Stimulated activated CD8-positive, alpha-beta memory T cell treated with anti-CD3 and anti-CD28 coated beads, Interleukin-4, amount 100 ng/mL, for 1 hour (primary cell): Measurements from ENCODE around the gene LRRFIP2.

Experiments
- DNase-seq, 2 donors: peaks; one replicate each; pipeline ENCODE4 v3.0.0-alpha.2; 2020; ENCODE audit warnings: low read depth in 2 of 2, low spot score in 1 of 2

LRRFIP2 gene

DNA sequence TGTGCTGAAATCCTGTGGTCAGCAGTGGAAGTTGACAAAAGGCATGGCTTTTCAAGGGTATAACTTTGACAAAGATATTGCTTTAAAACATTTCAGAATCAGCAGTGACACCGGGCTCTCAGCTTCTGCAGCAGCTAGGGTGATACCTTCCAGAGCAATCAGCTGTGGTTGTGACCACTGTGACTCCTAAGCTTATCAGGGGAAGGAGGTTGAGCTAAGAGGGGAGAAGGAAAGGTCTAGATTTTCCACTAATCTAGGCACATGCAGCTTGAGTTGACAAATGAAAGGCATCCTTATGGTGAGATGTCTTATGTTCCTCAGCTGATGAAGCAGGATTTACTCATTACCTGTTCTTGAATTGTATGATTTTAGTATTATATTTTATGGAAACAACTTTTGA lies 16.3 kb upstream of the LRRFIP2 start:
- no peak for DNase-seq

GRCh38 chr3:37189109-37189508 lies 14.7 kb upstream of the LRRFIP2 start:
- no peak for DNase-seq

GRCh38 chr3:37183976-37184375 lies 9.6 kb upstream of the LRRFIP2 start:
- DNase-seq = no peak

GRCh38 chr3:37183375-37183831 lies 9.0 kb upstream of the LRRFIP2 start:
- no peak for DNase-seq

DNA sequence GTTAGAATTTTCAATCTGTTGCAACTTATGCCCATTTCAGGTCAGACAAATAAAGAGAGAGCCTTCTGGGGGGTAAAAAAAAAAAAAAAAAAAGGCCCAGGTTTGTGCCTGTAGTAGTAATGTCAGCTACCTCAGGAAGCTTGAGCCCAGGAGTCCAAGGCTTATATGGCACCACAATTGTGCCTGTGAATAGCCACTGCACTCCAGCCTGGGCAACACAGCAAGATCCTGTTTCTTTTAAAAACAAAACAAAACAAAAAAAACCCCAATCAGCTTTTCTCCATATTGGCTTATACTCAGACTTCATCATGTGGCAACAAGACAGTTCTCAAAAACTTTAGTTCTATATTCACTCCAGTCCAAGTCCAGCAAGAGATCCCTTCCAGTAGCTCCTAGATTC lies 8.4 kb upstream of the LRRFIP2 start:
- DNase-seq = no peak

GRCh38 chr3:37181756-37182155 lies 7.4 kb upstream of the LRRFIP2 start:
- DNase-seq = no peak

GRCh38 chr3:37179144-37179967 lies 5.0 kb upstream of the LRRFIP2 start:
- DNase-seq = no peak

- no peak for DNase-seq
These were observed 576 bp downstream of the LRRFIP2 start for GRCh38 chr3:37173806-37174205.

GRCh38 chr3:37171144-37171543 lies 3.2 kb downstream of the LRRFIP2 start:
- no peak for DNase-seq

DNA sequence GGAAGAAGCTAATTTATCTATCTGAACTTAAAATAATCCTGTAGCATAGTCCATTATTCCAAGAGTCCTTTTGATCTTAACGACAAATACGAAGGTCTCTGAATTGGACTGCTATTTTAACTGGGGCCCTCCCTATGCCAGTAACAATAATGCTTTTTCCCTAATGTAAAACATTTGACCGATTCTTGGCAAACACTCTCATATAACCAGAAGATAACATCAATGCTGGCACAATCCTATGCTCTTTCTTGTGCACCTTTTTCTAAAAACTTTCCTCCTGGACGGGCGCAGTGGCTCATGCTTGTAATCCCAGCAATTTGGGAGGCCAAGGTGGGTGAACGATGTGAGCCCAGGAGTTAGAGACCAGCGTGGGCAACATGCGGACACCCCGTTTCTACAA lies 3.9 kb downstream of the LRRFIP2 start:
- no peak for DNase-seq

DNA sequence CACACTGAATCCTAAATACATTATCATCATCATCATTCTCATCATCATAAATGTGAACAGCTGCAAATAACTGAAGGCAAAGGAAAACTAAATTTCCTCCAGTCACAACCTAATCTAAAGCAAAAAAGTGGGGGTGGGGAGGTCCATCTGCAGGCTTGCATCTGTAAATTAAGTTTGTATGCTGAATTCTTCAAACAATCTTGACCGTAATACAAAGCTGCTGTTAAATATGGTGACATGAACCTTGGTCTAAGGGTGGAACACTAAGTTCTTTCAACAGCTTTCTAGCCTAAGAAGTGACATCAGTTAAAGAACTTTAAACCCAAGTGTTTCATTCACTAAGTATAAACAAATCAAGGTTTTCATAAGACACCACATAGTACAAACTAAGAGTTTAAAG lies 4.3 kb downstream of the LRRFIP2 start:
- no peak for DNase-seq

GRCh38 chr3:37168896-37169295 lies 5.5 kb downstream of the LRRFIP2 start:
- DNase-seq = no peak

DNA sequence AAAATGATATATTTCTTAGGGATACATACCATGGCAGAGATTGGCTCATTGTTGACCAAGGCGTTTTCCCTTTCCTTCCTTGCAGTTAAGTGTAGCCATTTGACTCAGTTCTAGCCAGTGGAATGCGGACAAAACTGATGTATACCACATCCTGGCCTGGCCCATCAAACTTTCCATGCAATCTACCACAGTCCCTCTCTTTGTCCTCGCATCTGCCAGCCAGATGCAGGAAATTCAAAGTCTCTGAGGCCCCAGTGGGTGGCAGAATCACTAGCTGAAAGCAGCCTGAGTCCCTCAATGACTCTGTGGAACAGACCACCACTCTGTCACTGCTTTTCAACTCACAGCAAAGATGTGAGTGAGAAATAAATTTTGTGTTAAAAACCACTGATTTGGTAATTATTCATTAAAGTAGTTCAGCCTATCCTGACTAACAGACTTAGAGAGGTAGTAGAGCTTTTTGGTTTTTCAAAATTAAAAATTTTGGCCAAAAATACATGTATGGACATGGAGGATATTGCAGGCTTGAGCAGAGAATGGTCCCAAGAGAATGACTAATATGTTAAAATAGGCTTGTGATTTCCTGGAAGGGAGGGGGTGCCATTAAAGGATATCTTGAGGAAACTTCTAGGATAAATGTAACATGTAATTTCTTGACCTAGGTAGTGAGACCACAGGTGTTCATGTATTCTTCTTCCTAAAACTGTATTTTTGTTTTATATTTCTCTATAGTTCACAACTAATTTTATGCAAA lies 10.9 kb downstream of the LRRFIP2 start:
- no peak for DNase-seq

GRCh38 chr3:37162501-37163245 lies 11.7 kb downstream of the LRRFIP2 start:
- no peak for DNase-seq

- no peak for DNase-seq
These were observed 13.0 kb downstream of the LRRFIP2 start for GRCh38 chr3:37161351-37161750.

DNA sequence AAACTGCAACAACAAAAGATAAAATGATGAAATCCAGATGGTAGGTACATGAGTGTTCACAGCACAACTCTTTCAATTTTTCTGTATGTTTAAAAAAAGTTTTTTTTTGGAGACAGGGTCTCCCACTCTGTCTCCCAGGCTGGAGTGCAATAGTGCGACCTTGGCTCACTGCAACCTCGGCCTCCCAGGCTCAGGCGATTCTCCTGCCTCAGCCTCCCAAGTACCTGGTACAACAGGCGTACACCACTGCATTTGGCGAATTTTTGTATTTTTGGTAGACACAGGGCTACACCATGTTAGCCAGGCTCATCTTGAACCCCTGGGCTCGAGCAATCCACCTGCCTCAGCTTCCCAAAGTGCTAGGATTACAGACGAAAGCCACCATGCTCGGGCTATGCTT lies 18.6 kb downstream of the LRRFIP2 start:
- no peak for DNase-seq

DNA sequence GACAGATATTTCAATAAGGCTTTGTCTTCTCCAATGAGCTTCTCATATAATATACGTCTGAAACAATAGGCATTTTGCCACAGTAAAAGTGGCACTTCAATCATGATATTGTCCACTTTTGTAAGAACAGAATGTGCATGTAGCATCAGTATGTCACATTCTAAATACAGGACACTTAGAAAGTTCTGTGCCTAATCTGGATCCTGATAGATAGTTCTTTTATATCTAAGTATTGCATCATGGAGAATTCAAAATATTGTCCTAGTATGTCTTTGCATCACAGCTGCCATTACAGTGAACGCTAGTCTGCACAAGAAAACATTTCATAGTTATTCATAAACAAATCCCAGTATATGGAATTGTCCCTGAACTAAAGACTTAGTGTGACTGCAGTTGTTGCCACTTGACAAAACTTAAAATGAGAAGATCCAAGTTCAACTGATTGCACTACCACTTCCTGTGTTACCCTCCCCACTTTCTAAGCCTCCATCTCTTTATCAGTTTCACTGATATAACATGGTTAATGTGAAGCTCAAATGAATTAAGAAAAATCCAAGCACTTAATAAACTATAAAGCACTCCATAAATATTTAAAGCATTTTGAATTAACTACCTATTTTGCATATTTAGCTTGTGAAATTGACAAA lies 19.6 kb downstream of the LRRFIP2 start:
- DNase-seq = no peak

GRCh38 chr3:37150621-37151020 lies 23.8 kb downstream of the LRRFIP2 start:
- no peak for DNase-seq

DNA sequence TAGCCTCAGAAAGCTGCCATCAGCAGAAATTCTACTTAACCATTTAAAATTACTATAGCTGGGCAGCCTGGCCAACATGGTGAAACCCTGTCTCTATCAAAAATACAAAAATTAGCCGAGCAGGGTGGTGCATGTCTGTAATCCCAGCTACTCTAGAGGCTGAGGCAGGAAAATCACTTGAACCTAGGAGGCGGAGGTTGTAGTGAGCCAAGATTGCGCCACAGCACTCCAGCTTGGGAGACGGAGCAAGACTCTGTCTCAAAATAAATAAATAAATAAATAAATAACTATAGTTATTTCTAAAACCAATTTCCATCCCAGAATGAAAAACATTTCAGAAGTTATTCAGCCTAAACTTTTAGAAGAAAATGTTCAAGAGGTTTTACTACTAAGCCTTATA lies 25.1 kb downstream of the LRRFIP2 start:
- DNase-seq = no peak

- no peak for DNase-seq
These were observed 26.2 kb downstream of the LRRFIP2 start for GRCh38 chr3:37148208-37148607.

- no peak for DNase-seq
These were observed 26.7 kb downstream of the LRRFIP2 start for GRCh38 chr3:37147666-37148065.
